HepG2 (cell line): ENCODE data around the gene SLC23A3. TPM values are rescaled to one million over a fixed set of nuclear protein-coding genes. Genes with fewer than 3 reads are reported as not detected.

ENCODE experiments used
- ATAC-seq: fragments of 200-7000 bp; cut with Tn5 transposase; 3 replicates; pipeline ENCODE4 v1.9.1; 2020; ENCODE audit warnings: mild to moderate bottlenecking, moderate library complexity
- BruUV-seq: library from RNA; stranded (reverse); fragments of 400-500 nt; replicated peaks from 2 replicates; lab custom pipeline; 2021; lab: Mats Ljungman, UMichigan
- CTCF ChIA-PET: fragments of 300-600 bp; formaldehyde crosslinking; extraction: SDS; loops from one replicate; lab custom pipeline; 2021; ENCODE audit warnings: low total read pairs, inconsistent platforms, low intra/inter-chr PET ratio; lab: Yijun Ruan, JAX
- POLR2A ChIA-PET: fragments of 350-600 bp; sonication (Branson Sonifier 250); formaldehyde crosslinking; loops from one replicate; lab custom pipeline; 2020; ENCODE audit warnings: antibody characterized with exemption, inconsistent platforms; lab: Yijun Ruan, JAX
- DNase-seq: peaks from one replicate; pipeline ENCODE4 v3.0.0-alpha.2; 2015; ENCODE audit warnings: low spot score
- FAIRE-seq: peaks from 3 replicates; lab custom pipeline; 2011; peaks lifted over from hg19 to GRCh38; lab: Jason Lieb, UNC
- H2AFZ ChIP-seq: one replicate; pipeline ENCODE4 v1.6.1; 2011; ENCODE audit warnings: low read length, inconsistent platforms
- H3K27ac ChIP-seq: fragments of 300-600 bp; 3 replicates; pipeline ENCODE4 v1.8.0; 2011; ENCODE audit warnings: mixed run types, mild to moderate bottlenecking, mixed read lengths, low read length, inconsistent platforms; ENCODE audit not compliant: insufficient read depth; ENCODE audit errors: extremely low read length
- H3K27me3 ChIP-seq, 2 experiments: fragments of 200-600 bp in 1 of 2; 2 replicates in 1 of 2; 3 replicates in 1 of 2; pipeline versions ENCODE4 v1.6.0 to v1.8.0; 2011; ENCODE audit warnings: low read length in 2 of 2, mild to moderate bottlenecking in 2 of 2, moderate library complexity in 2 of 2, inconsistent platforms in 1 of 2; ENCODE audit not compliant: insufficient read depth in 2 of 2, control insufficient read depth in 1 of 2
- H3K36me3 ChIP-seq, 2 experiments: fragments of 200-600 bp in 1 of 2; replicated peaks in 1 of 2; 2 replicates in 1 of 2; 3 replicates in 1 of 2; pipeline versions ENCODE4 v1.5.1 to v1.8.0; 2011; ENCODE audit warnings: low read length in 2 of 2, inconsistent platforms in 1 of 2; ENCODE audit not compliant: insufficient read depth in 2 of 2, control insufficient read depth in 1 of 2
- H3K4me1 ChIP-seq: 2 replicates; pipeline ENCODE4 v1.5.1; 2012; ENCODE audit warnings: low read length, inconsistent platforms; ENCODE audit not compliant: insufficient read depth
- H3K4me2 ChIP-seq: 2 replicates; pipeline ENCODE4 v1.6.0; 2011; ENCODE audit warnings: low read depth, low read length, inconsistent platforms
- H3K4me3 ChIP-seq, 3 experiments: fragments of 200-600 bp in 1 of 3; sonication (generic), shearing (Covaris generic) in 1 of 3; replicated peaks in 1 of 3; 2 replicates each; pipeline ENCODE4 v1.5.1; 2011 to 2016; ENCODE audit warnings: low read length in 3 of 3, inconsistent platforms in 2 of 3, low read depth in 2 of 3, mild to moderate bottlenecking in 2 of 3, control low read depth in 1 of 3, mixed read lengths in 1 of 3; ENCODE audit not compliant: insufficient read depth in 1 of 3
- H3K79me2 ChIP-seq: one replicate; pipeline ENCODE4 v1.6.1; 2011; ENCODE audit warnings: low read length, inconsistent platforms; ENCODE audit not compliant: insufficient read depth
- H3K9ac ChIP-seq: 2 replicates; pipeline ENCODE4 v1.6.0; 2011; ENCODE audit warnings: mild to moderate bottlenecking, low read depth, low read length, inconsistent platforms; ENCODE audit not compliant: insufficient read depth
- H3K9me3 ChIP-seq: 2 replicates; pipeline ENCODE4 v1.5.1; 2012; ENCODE audit warnings: mild to moderate bottlenecking, low read length
- H4K20me1 ChIP-seq: 2 replicates; pipeline ENCODE4 v1.6.0; 2011; ENCODE audit warnings: inconsistent platforms, mild to moderate bottlenecking, low read length, moderate library complexity; ENCODE audit not compliant: insufficient read depth
- ARID5B ChIP-seq: IDR thresholded peaks from 2 replicates; pipeline ENCODE4 v1.4.0; 2020; ENCODE audit warnings: mild to moderate bottlenecking, missing genetic modification reagents
- ATF5 ChIP-seq: sonication (generic); formaldehyde crosslinking; IDR thresholded peaks from 2 replicates; pipeline ENCODE4 v1.4.0; 2020; ENCODE audit warnings: mild to moderate bottlenecking, low read depth, missing genetic modification reagents
- DR1 ChIP-seq: sonication (generic); formaldehyde crosslinking; IDR thresholded peaks from 2 replicates; pipeline ENCODE4 v1.8.0; 2021; ENCODE audit warnings: mild to moderate bottlenecking, missing genetic modification reagents, inconsistent platforms
- FOXP1 ChIP-seq, 2 experiments: fragments of 450-650 bp in 1 of 2; IDR thresholded peaks; 2 replicates each; pipeline ENCODE4 v1.6.1; 2017 to 2018; ENCODE audit warnings: antibody characterized with exemption in 1 of 2
- SOX13 ChIP-seq, 3 experiments: fragments of 450-650 bp in 1 of 3; sonication (generic) in 1 of 3; formaldehyde crosslinking in 1 of 3; IDR thresholded peaks in 2 of 3; conservative IDR thresholded peaks in 1 of 3; 2 replicates each; pipeline versions ENCODE4 v1.5.0 to v1.6.1; 2016 to 2020; ENCODE audit warnings: antibody characterized with exemption in 1 of 3, mild to moderate bottlenecking in 1 of 3, missing compliant biosample characterization in 1 of 3, missing genetic modification reagents in 1 of 3, moderate library complexity in 1 of 3
- SOX5 ChIP-seq: IDR thresholded peaks from 2 replicates; pipeline ENCODE4 v1.6.1; 2016; ENCODE audit warnings: borderline replicate concordance
- SOX6 ChIP-seq, 2 experiments: fragments of 450-650 bp in 1 of 2; sonication (generic) in 1 of 2; formaldehyde crosslinking in 1 of 2; IDR thresholded peaks; 2 replicates each; pipeline versions ENCODE4 v1.4.0 to v1.6.1; 2017 to 2020; ENCODE audit warnings: antibody characterized with exemption in 1 of 2, mild to moderate bottlenecking in 1 of 2, missing genetic modification reagents in 1 of 2
- ZBTB1 ChIP-seq: sonication (generic); formaldehyde crosslinking; IDR thresholded peaks from 2 replicates; pipeline ENCODE4 v1.4.0; 2020; ENCODE audit warnings: missing genetic modification reagents, borderline replicate concordance
- ZBTB25 ChIP-seq: IDR thresholded peaks from 2 replicates; pipeline ENCODE4 v1.6.1; 2018; ENCODE audit warnings: missing genetic modification reagents
- ZSCAN9 ChIP-seq: IDR thresholded peaks from 2 replicates; pipeline ENCODE4 v1.6.1; 2016; ENCODE audit warnings: borderline replicate concordance
- WGBS: methylation state at CpG from one replicate; pipeline ENCODE4 v1.1.6; 2017; ENCODE audit warnings: low lambda C conversion rate; 5-methylcytosine and 5-hydroxymethylcytosine counted together
- in situ Hi-C: cut with HindIII; loops from 2 replicates; pipeline ENCODE4 v1.10.0; 2017; ENCODE audit warnings: low pct_unique_long_range_greater_than_20kb; ENCODE audit not compliant: extremely low pct_ligation_motif_present
- intact Hi-C: fragments of 100-400 bp; cut with micrococcal nuclease; formaldehyde crosslinking; loops from one replicate; pipeline ENCODE4 v1.10.0; 2022; ENCODE audit not compliant: unreplicated experiment
- polyA plus RNA-seq, 8 experiments: library from polyadenylated mRNA; depleted of rRNA in 3 of 8; stranded (reverse) in 7 of 8; unstranded in 1 of 8; fragments of >200 nt; fragmentation: Illumina TruSeq in 4 of 8; extraction: Trizol in 4 of 8; gene quantifications; 2 replicates each; pipeline versions ENCODE4 v1.2.1 to v1.2.3, GENCODE V29; 2011 to 2016; ENCODE audit warnings: low read depth in 4 of 8, missing spikeins in 1 of 8, mixed read lengths in 1 of 8; ENCODE audit not compliant: insufficient read depth in 1 of 8
- total RNA-seq, 5 experiments: library from RNA; depleted of rRNA; stranded (reverse); fragments of >200 nt; fragmentation: Illumina TruSeq; extraction: Trizol; gene quantifications; 2 replicates each; pipeline ENCODE4 v1.2.3, GENCODE V29; 2016; ENCODE audit warnings: low read depth in 1 of 5
- TF ChIP-seq, protein P1 (sequence below): sonication (generic); formaldehyde crosslinking; IDR thresholded peaks from 2 replicates; pipeline ENCODE4 v1.4.0; 2020; ENCODE audit warnings: missing genetic modification reagents, borderline replicate concordance

Gene SLC23A3
- total and polyA plus RNA-seq, 2 of the 13 experiments (the other 11 are each of a cell fraction or from before 2014, with no cell fraction given): 0.38 to 0.78 TPM

GRCh38 chr2:219155054-219155644 lies 14.7 kb downstream of the SLC23A3 start (continued):
- TF ChIP-seq, protein P1, sequence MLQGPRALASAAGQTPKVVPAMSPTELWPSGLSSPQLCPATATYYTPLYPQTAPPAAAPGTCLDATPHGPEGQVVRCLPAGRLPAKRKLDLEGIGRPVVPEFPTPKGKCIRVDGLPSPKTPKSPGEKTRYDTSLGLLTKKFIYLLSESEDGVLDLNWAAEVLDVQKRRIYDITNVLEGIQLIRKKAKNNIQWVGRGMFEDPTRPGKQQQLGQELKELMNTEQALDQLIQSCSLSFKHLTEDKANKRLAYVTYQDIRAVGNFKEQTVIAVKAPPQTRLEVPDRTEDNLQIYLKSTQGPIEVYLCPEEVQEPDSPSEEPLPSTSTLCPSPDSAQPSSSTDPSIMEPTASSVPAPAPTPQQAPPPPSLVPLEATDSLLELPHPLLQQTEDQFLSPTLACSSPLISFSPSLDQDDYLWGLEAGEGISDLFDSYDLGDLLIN (CRISPR knock-in tag): no peak
- TF ChIP-seq DR1 (CRISPR knock-in tag) (no peak), ZBTB25 (peak; percentile 39; the same call in 1 of the 2 replicates)

DNA sequence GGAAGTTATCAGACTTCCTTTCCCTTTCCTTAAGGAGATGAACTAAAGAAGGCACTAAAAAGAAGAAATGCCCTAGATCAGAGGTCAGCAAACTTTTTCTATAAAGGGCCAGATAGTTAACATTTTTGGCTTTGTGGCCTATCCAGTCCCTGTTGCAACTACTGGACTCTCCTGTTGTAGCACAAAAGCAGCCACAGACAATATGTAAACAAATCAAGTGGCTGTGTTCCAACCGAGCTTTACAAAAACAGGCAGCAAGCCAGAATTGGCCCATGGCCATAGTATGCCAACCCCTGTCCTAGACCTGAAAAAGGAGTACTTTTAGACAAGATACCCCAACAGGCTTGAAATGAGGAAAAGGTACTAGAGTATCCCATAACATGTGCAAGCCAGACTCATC lies 20.2 kb downstream of the SLC23A3 start:
- peaks cover 5 to 25% of the 10 kb centered on the region in 2 experiments for H3K36me3 ChIP-seq
- 27% methylated on average over 1 of the region's 1 CpG for WGBS
- POLR2A ChIA-PET: no interaction called here
- no peak overlapping the region for H3K4me3 ChIP-seq
- peak; percentile 62 for DNase-seq
- no peak overlapping the region for H3K9ac ChIP-seq
- CTCF ChIA-PET: no interaction called here
- BruUV-seq: no TSS peak
- intact Hi-C loops (loop anchor here (2.0 kb wide), 1 partner anchor 23 kb away; no protein-coding TSS in a partner anchor), in situ Hi-C loops (no loop called here)
- H3K9me3 ChIP-seq: no peaks in the 10 kb centered on the region
- no peak overlapping the region for H3K4me2 ChIP-seq
- no peak overlapping the region for H2AFZ ChIP-seq
- H3K27ac ChIP-seq: no peak overlapping the region
- H3K27me3 ChIP-seq: no peaks in the 10 kb centered on the region
- no peak for FAIRE-seq
- peaks cover 10% of the 10 kb centered on the region for H3K4me1 ChIP-seq
- H3K79me2 ChIP-seq: no peaks in the 10 kb centered on the region
- H4K20me1 ChIP-seq: no peaks in the 10 kb centered on the region
- ATAC-seq: peak; percentile 64
- TF ChIP-seq FOXP1 (IDR thresholded peaks at IDR 0.05) (no peak), FOXP1 (CRISPR knock-in tag; IDR thresholded peaks at IDR 0.05) (peak; percentile 32; the same call in 1 of the 2 replicates), SOX13 (IDR thresholded peaks at IDR 0.05) (no peak), SOX13 (CRISPR knock-in tag; conservative IDR thresholded peaks at IDR 0.05 in 1 of 2, IDR thresholded peaks at IDR 0.05 in 1 of 2) (peak in 1 of 2 experiments; percentile 60; a peak in 1 of 4 replicates), ZBTB1 (CRISPR knock-in tag) (no peak), ATF5 (CRISPR knock-in tag) (no peak), SOX6 (IDR thresholded peaks at IDR 0.05) (no peak), SOX6 (CRISPR knock-in tag; IDR thresholded peaks at IDR 0.05) (peak; percentile 64), ARID5B (CRISPR knock-in tag) (peak; percentile 39; the same call in 1 of the 2 replicates), ZSCAN9 (CRISPR knock-in tag) (no peak), SOX5 (CRISPR knock-in tag) (peak; percentile 29; the same call in 1 of the 2 replicates)
